IMR-90 (cell line): ENCODE results near the gene NDUFB10. TPM values are rescaled to one million over a fixed set of nuclear protein-coding genes. Genes with fewer than 3 reads are reported as not detected.

ENCODE experiments used
- ATAC-seq: fragments of 200-7000 bp; cut with Tn5 transposase; 2 replicates; pipeline ENCODE4 v1.9.1; 2020; ENCODE audit warnings: low read depth, mild to moderate bottlenecking, moderate library complexity
- BruUV-seq: library from RNA; stranded (reverse); fragments of 400-500 nt; replicated peaks from 2 replicates; lab custom pipeline; 2021; lab: Mats Ljungman, UMichigan
- CTCF ChIA-PET: fragments of 300-600 bp; formaldehyde crosslinking; extraction: SDS; loops from one replicate; lab custom pipeline; 2021; ENCODE audit warnings: antibody characterized with exemption; lab: Yijun Ruan, JAX
- POLR2A ChIA-PET: fragments of 300-600 bp; sonication (Branson Sonifier 250); formaldehyde crosslinking; loops from one replicate; lab custom pipeline; 2022; ENCODE audit warnings: antibody characterized with exemption; ENCODE audit not compliant: unreplicated experiment; lab: Charles Lee
- DNase-seq: peaks from one replicate; pipeline ENCODE4 v3.0.0; 2013
- H2AFZ ChIP-seq: replicated peaks from 2 replicates; pipeline ENCODE3; 2013; ENCODE audit warnings: low read length, mild to moderate bottlenecking; ENCODE audit not compliant: poor library complexity
- H2AK5ac ChIP-seq: 2 replicates; pipeline ENCODE4 v1.6.1; 2013; ENCODE audit warnings: low read depth, low read length, inconsistent platforms
- H2AK9ac ChIP-seq: replicated peaks from 2 replicates; pipeline ENCODE3; 2013; ENCODE audit warnings: mild to moderate bottlenecking, low read depth, low read length, moderate library complexity; ENCODE audit not compliant: poor library complexity
- H2BK120ac ChIP-seq: 2 replicates; pipeline ENCODE4 v1.6.1; 2013; ENCODE audit warnings: low read depth, low read length, inconsistent platforms
- H2BK15ac ChIP-seq: 3 replicates; pipeline ENCODE4 v1.6.1; 2013; ENCODE audit warnings: low read depth, low read length, inconsistent platforms
- H2BK20ac ChIP-seq: 2 replicates; pipeline ENCODE4 v1.6.1; 2013; ENCODE audit warnings: low read depth, mild to moderate bottlenecking, inconsistent platforms, low read length, moderate library complexity
- H2BK5ac ChIP-seq: 2 replicates; pipeline ENCODE4 v1.6.1; 2013; ENCODE audit warnings: mild to moderate bottlenecking, low read depth, low read length, inconsistent platforms; ENCODE audit not compliant: poor library complexity, severe bottlenecking
- H3K14ac ChIP-seq: replicated peaks from 2 replicates; pipeline ENCODE4 v1.6.1; 2013; ENCODE audit warnings: low read depth, low read length, inconsistent platforms
- H3K18ac ChIP-seq: 2 replicates; pipeline ENCODE4 v1.6.1; 2013; ENCODE audit warnings: low read depth, low read length, control low read depth
- H3K23ac ChIP-seq: 2 replicates; pipeline ENCODE4 v1.6.1; 2013; ENCODE audit warnings: low read depth, low read length, inconsistent platforms
- H3K27ac ChIP-seq: 2 replicates; pipeline ENCODE4 v1.5.1; 2013; ENCODE audit warnings: mild to moderate bottlenecking, control low read depth, low read length; ENCODE audit not compliant: insufficient read depth
- H3K27me3 ChIP-seq: 2 replicates; pipeline ENCODE4 v1.6.1; 2013; ENCODE audit warnings: low read length; ENCODE audit not compliant: control insufficient read depth, insufficient read depth
- H3K36me3 ChIP-seq: 2 replicates; pipeline ENCODE4 v1.6.1; 2013; ENCODE audit warnings: low read length, mixed read lengths; ENCODE audit not compliant: control insufficient read depth, insufficient read depth
- H3K4ac ChIP-seq: 2 replicates; pipeline ENCODE4 v1.6.1; 2013; ENCODE audit warnings: low read depth, low read length, inconsistent platforms
- H3K4me1 ChIP-seq: 2 replicates; pipeline ENCODE4 v1.6.1; 2013; ENCODE audit warnings: low read length, mixed read lengths; ENCODE audit not compliant: control insufficient read depth, insufficient read depth
- H3K4me2 ChIP-seq: 2 replicates; pipeline ENCODE4 v1.6.1; 2013; ENCODE audit warnings: low read depth, mild to moderate bottlenecking, control low read depth, low read length, moderate library complexity
- H3K4me3 ChIP-seq: 2 replicates; pipeline ENCODE4 v1.5.1; 2013; ENCODE audit warnings: low read depth, mild to moderate bottlenecking, control low read depth, low read length, moderate library complexity; ENCODE audit not compliant: insufficient read depth
- H3K56ac ChIP-seq: 2 replicates; pipeline ENCODE4 v1.6.1; 2013; ENCODE audit warnings: low read length, inconsistent platforms; ENCODE audit not compliant: insufficient read depth; ENCODE audit errors: extremely low read depth
- H3K79me1 ChIP-seq, 2 experiments: 2 replicates each; pipeline ENCODE4 v1.6.1; 2013; ENCODE audit warnings: low read length in 2 of 2, inconsistent platforms in 1 of 2, low read depth in 1 of 2
- H3K9ac ChIP-seq: 2 replicates; pipeline ENCODE4 v1.6.1; 2013; ENCODE audit warnings: low read depth, low read length, control low read depth
- H3K9me1 ChIP-seq: 2 replicates; pipeline ENCODE4 v1.6.1; 2013; ENCODE audit warnings: low read length, inconsistent platforms; ENCODE audit not compliant: insufficient read depth
- H3K9me3 ChIP-seq: 2 replicates; pipeline ENCODE4 v1.6.1; 2013; ENCODE audit warnings: low read length; ENCODE audit not compliant: control insufficient read depth, insufficient read depth
- H4K20me1 ChIP-seq: 2 replicates; pipeline ENCODE4 v1.6.1; 2013; ENCODE audit warnings: low read length, inconsistent platforms; ENCODE audit not compliant: insufficient read depth
- H4K5ac ChIP-seq: 2 replicates; pipeline ENCODE4 v1.6.1; 2013; ENCODE audit warnings: mild to moderate bottlenecking, low read depth, low read length, control low read depth
- H4K8ac ChIP-seq, 2 experiments: 2 replicates each; pipeline ENCODE4 v1.6.1; 2013; ENCODE audit warnings: low read depth in 2 of 2, low read length in 2 of 2, control low read depth in 1 of 2, inconsistent platforms in 1 of 2
- H4K91ac ChIP-seq: 2 replicates; pipeline ENCODE4 v1.6.1; 2013; ENCODE audit warnings: low read depth, low read length, inconsistent platforms; ENCODE audit not compliant: insufficient read depth
- BHLHE40 ChIP-seq: fragments of 150-350 bp; IDR thresholded peaks from 2 replicates; pipeline ENCODE4 v1.6.1; 2016; ENCODE audit warnings: mild to moderate bottlenecking, low read depth, low read length
- ELK1 ChIP-seq: fragments of 150-350 bp; IDR thresholded peaks from 2 replicates; pipeline ENCODE4 v1.6.1; 2016; ENCODE audit warnings: low read depth, mild to moderate bottlenecking, low read length, moderate library complexity, borderline replicate concordance
- POLR2A ChIP-seq: IDR thresholded peaks from 2 replicates; pipeline ENCODE4 v1.6.1; 2012; ENCODE audit warnings: mild to moderate bottlenecking, low read depth, low read length
- RAD21 ChIP-seq: IDR thresholded peaks from 2 replicates; pipeline ENCODE4 v1.6.1; 2012; ENCODE audit warnings: low read length, improper control_type of control experiment
- WGBS, 2 experiments: methylation state at CpG; one replicate each; pipeline versions ENCODE4 v1.1.5 to v1.1.7; 2013; ENCODE audit warnings: missing lambda C conversion rate in 2 of 2; ENCODE audit not compliant: insufficient read length in 1 of 2; ENCODE audit errors: extremely low coverage in 2 of 2; 5-methylcytosine and 5-hydroxymethylcytosine counted together
- dilution Hi-C: fragments of 300-500 bp; cut with HindIII; formaldehyde crosslinking; loops from one replicate; pipeline ENCODE4 v1.14.3; 2018; ENCODE audit warnings: low sequenced_read_pairs; ENCODE audit not compliant: unreplicated experiment
- in situ Hi-C: fragments of 300-500 bp; cut with MboI; formaldehyde crosslinking; loops from 3 replicates; pipeline ENCODE4 v1.14.3; 2019; ENCODE audit warnings: low sequenced_read_pairs, inconsistent platforms, mixed read lengths
- intact Hi-C: fragments of 100-400 bp; cut with micrococcal nuclease; formaldehyde crosslinking; loops from 2 replicates; pipeline ENCODE4 v1.10.0; 2022
- polyA plus RNA-seq, 3 experiments: library from polyadenylated mRNA; depleted of rRNA; stranded (reverse); fragments of >200 nt; gene quantifications; 2 replicates each; pipeline ENCODE4 v1.2.3, GENCODE V29; 2012; ENCODE audit warnings: low replicate concordance in 1 of 3
- total RNA-seq: library from RNA; depleted of rRNA; stranded (reverse); fragments of >200 nt; gene quantifications from 2 replicates; pipeline ENCODE4 v1.2.3, GENCODE V29; 2012

Gene NDUFB10
- total and polyA plus RNA-seq, 2 of the 4 experiments (the other 2 are of a cell fraction) = 189 to 220 TPM

- no peak for TF ChIP-seq BHLHE40
- TF ChIP-seq POLR2A = no peak
Measured at GRCh38 chr16:2002406-2003230, 43.3 kb downstream of the NDUFB10 start (continued).

- POLR2A ChIA-PET = interaction anchor here (1.0 kb wide), 1 partner anchor 152 kb away, joined by 3 read pairs; the partner anchor contains the start of gene TRAF7
- in situ Hi-C loops = no loop called here
- Histone ChIP-seq H3K23ac (no peak overlapping the region), H4K20me1 (peaks cover 71% of the 10 kb centered on the region), H2AK5ac (peak overlapping the region; percentile 17; the same call in 1 of the 2 replicates), H4K91ac (no peak overlapping the region), H3K27me3 (no peaks in the 10 kb centered on the region), H3K14ac (no peak overlapping the region), H4K5ac (no peak overlapping the region), H3K36me3 (peaks cover 54% of the 10 kb centered on the region), H3K4me1 (peaks cover 21% of the 10 kb centered on the region), H3K27ac (no peak overlapping the region), H2AK9ac (no peak overlapping the region), H2BK120ac (no peak overlapping the region), H3K9me3 (no peaks in the 10 kb centered on the region), H2AFZ (no peak overlapping the region), H3K56ac (no peak overlapping the region), H3K18ac (no peak overlapping the region), H3K9me1 (peaks cover 8% of the 10 kb centered on the region; the same call in 1 of the 2 replicates), H3K79me1 (peaks cover 10 to 83% of the 10 kb centered on the region in 2 experiments; a peak in 3 of 4 replicates), H3K4me2 (no peak overlapping the region), H3K4me3 (no peak overlapping the region), H2BK20ac (no peak overlapping the region), H2BK15ac (no peak overlapping the region), H4K8ac (no peak overlapping the region), H3K4ac (no peak overlapping the region), H2BK5ac (no peak overlapping the region), H3K9ac (no peak overlapping the region)
- CTCF ChIA-PET = interaction anchor here (0.9 to 1.7 kb wide), 3 partner anchors 10 to 24 kb away, joined by 3 to 8 read pairs (median 5); no protein-coding TSS in a partner anchor
- 88% methylated on average over 3 of the region's 8 CpGs; no CpG with 5 or more reads in 1 of the 2 experiments for WGBS, 2 experiments
- TF ChIP-seq ELK1 = no peak
- TF ChIP-seq BHLHE40 = no peak
- TF ChIP-seq RAD21 = no peak
- BruUV-seq = no TSS peak
- ATAC-seq (no peak), DNase-seq (no peak)
- dilution Hi-C loops = no loop called here
- intact Hi-C loops = loop anchor here (5.0 kb wide), 1 partner anchor 139 kb away; no protein-coding TSS in a partner anchor
Measured at GRCh38 chr16:2003231-2003826, 44.0 kb downstream of the NDUFB10 start.
